H9 (cell line): ENCODE measurements around the gene MFSD11. TPM values are rescaled to one million over a fixed set of nuclear protein-coding genes. Genes with fewer than 3 reads are reported as not detected.

ENCODE experiments used
- DNase-seq: peaks from one replicate; pipeline ENCODE4 v3.0.0-alpha.2; 2017
- H2AFZ ChIP-seq: one replicate; pipeline ENCODE4 v1.6.1; 2013; ENCODE audit warnings: mild to moderate bottlenecking, low read length, control low read depth, moderate library complexity
- H2AK5ac ChIP-seq: 2 replicates; pipeline ENCODE4 v1.6.1; 2013; ENCODE audit warnings: low read length, control low read depth, mixed read lengths; ENCODE audit not compliant: insufficient read length
- H2BK120ac ChIP-seq: one replicate; pipeline ENCODE4 v1.6.1; 2013; ENCODE audit warnings: low read depth, mild to moderate bottlenecking, low read length, control low read depth, inconsistent platforms; ENCODE audit not compliant: poor library complexity, severe bottlenecking
- H2BK12ac ChIP-seq: 2 replicates; pipeline ENCODE4 v1.6.1; 2013; ENCODE audit warnings: low read length, control low read depth, mixed read lengths, low read depth; ENCODE audit not compliant: insufficient read length
- H2BK15ac ChIP-seq: 2 replicates; pipeline ENCODE4 v1.6.1; 2013; ENCODE audit warnings: low read depth, low read length, control low read depth
- H2BK20ac ChIP-seq: one replicate; pipeline ENCODE4 v1.6.1; 2013; ENCODE audit warnings: low read depth, mild to moderate bottlenecking, low read length, control low read depth, inconsistent platforms; ENCODE audit not compliant: poor library complexity, severe bottlenecking
- H2BK5ac ChIP-seq: 2 replicates; pipeline ENCODE4 v1.6.1; 2013; ENCODE audit warnings: low read length, control low read depth, mixed read lengths; ENCODE audit not compliant: insufficient read length
- H3K14ac ChIP-seq: 2 replicates; pipeline ENCODE4 v1.6.1; 2013; ENCODE audit warnings: low read length, control low read depth; ENCODE audit not compliant: insufficient read depth
- H3K18ac ChIP-seq: 2 replicates; pipeline ENCODE4 v1.6.1; 2013; ENCODE audit warnings: low read depth, mild to moderate bottlenecking, mixed read lengths, low read length, control low read depth; ENCODE audit not compliant: insufficient read length
- H3K23ac ChIP-seq: 2 replicates; pipeline ENCODE4 v1.6.1; 2013; ENCODE audit warnings: low read length, control low read depth, mixed read lengths, low read depth; ENCODE audit not compliant: insufficient read length
- H3K23me2 ChIP-seq: 2 replicates; pipeline ENCODE4 v1.6.1; 2013; ENCODE audit warnings: low read depth, mild to moderate bottlenecking, mixed read lengths, low read length, control low read depth; ENCODE audit not compliant: insufficient read length, poor library complexity, severe bottlenecking
- H3K27ac ChIP-seq: 2 replicates; pipeline ENCODE4 v1.5.1; 2013; ENCODE audit warnings: low read length, control low read depth, mixed read lengths, low read depth; ENCODE audit not compliant: insufficient read length
- H3K27me3 ChIP-seq: 2 replicates; pipeline ENCODE4 v1.6.1; 2013; ENCODE audit warnings: low read length, control low read depth, inconsistent platforms; ENCODE audit not compliant: insufficient read depth
- H3K4ac ChIP-seq: 2 replicates; pipeline ENCODE4 v1.6.1; 2013; ENCODE audit warnings: low read depth, mild to moderate bottlenecking, control low read depth, inconsistent platforms, low read length, moderate library complexity
- H3K4me1 ChIP-seq: 2 replicates; pipeline ENCODE4 v1.6.1; 2013; ENCODE audit warnings: low read length, control low read depth, inconsistent platforms; ENCODE audit not compliant: insufficient read depth
- H3K4me2 ChIP-seq: 2 replicates; pipeline ENCODE4 v1.6.1; 2013; ENCODE audit warnings: low read length, control low read depth, mixed read lengths; ENCODE audit not compliant: insufficient read length, insufficient read depth
- H3K56ac ChIP-seq: 2 replicates; pipeline ENCODE4 v1.6.1; 2013; ENCODE audit warnings: low read depth, mild to moderate bottlenecking, mixed read lengths, low read length, control low read depth; ENCODE audit not compliant: insufficient read length
- H3K79me1 ChIP-seq: 2 replicates; pipeline ENCODE4 v1.6.1; 2013; ENCODE audit warnings: low read depth, mild to moderate bottlenecking, moderate library complexity, low read length, control low read depth, inconsistent platforms; ENCODE audit not compliant: insufficient read depth, poor library complexity, severe bottlenecking
- H3K79me2 ChIP-seq: 2 replicates; pipeline ENCODE4 v1.6.1; 2013; ENCODE audit warnings: low read length, control low read depth, inconsistent platforms; ENCODE audit not compliant: insufficient read depth
- H3K9ac ChIP-seq: 2 replicates; pipeline ENCODE4 v1.6.1; 2013; ENCODE audit warnings: low read length, control low read depth, mixed read lengths; ENCODE audit not compliant: insufficient read length; ENCODE audit errors: extremely low read depth
- H3K9me3 ChIP-seq: one replicate; pipeline ENCODE4 v1.6.1; 2013; ENCODE audit warnings: low read depth, low read length, inconsistent platforms; ENCODE audit not compliant: control insufficient read depth
- H3T11ph ChIP-seq: one replicate; pipeline ENCODE4 v1.6.1; 2013; ENCODE audit warnings: mild to moderate bottlenecking, low read length, control low read depth, inconsistent platforms
- H4K20me1 ChIP-seq: one replicate; pipeline ENCODE4 v1.6.1; 2013; ENCODE audit not compliant: control insufficient read depth, insufficient read length, insufficient read depth
- H4K5ac ChIP-seq: 2 replicates; pipeline ENCODE4 v1.6.1; 2013; ENCODE audit warnings: low read depth, mild to moderate bottlenecking, mixed read lengths, low read length, control low read depth; ENCODE audit not compliant: insufficient read length
- H4K8ac ChIP-seq: replicated peaks from 2 replicates; pipeline ENCODE4 v1.6.1; 2013; ENCODE audit warnings: low read length, control low read depth, mixed read lengths, low read depth; ENCODE audit not compliant: insufficient read length
- H4K91ac ChIP-seq: 2 replicates; pipeline ENCODE4 v1.6.1; 2013; ENCODE audit warnings: low read depth, mild to moderate bottlenecking, moderate library complexity, mixed read lengths, low read length, control low read depth; ENCODE audit not compliant: insufficient read length
- H3K27ac Mint-ChIP-seq, 3 experiments: 2 replicates in 2 of 3; 3 replicates in 1 of 3; pipeline ENCODE4 v1.8.0; 2020 to 2021; ENCODE audit warnings: mixed read lengths in 3 of 3, mild to moderate bottlenecking in 1 of 3, moderate library complexity in 1 of 3
- H3K27me3 Mint-ChIP-seq: 2 replicates; pipeline ENCODE4 v1.8.0; 2021; ENCODE audit warnings: low read depth, mild to moderate bottlenecking, moderate library complexity, mixed read lengths
- H3K36me3 Mint-ChIP-seq, 3 experiments: 2 replicates in 2 of 3; 3 replicates in 1 of 3; pipeline ENCODE4 v1.8.0; 2020 to 2021; ENCODE audit warnings: low read depth in 3 of 3, mixed read lengths in 3 of 3; ENCODE audit not compliant: insufficient read depth in 1 of 3
- H3K4me1 Mint-ChIP-seq, 2 experiments: 2 replicates each; pipeline ENCODE4 v1.8.0; 2020; ENCODE audit warnings: mixed read lengths in 2 of 2
- H3K4me3 Mint-ChIP-seq, 2 experiments: 2 replicates in 1 of 2; 3 replicates in 1 of 2; pipeline ENCODE4 v1.8.0; 2020 to 2021; ENCODE audit warnings: mild to moderate bottlenecking in 2 of 2, mixed read lengths in 2 of 2, moderate library complexity in 1 of 2
- H3K9me3 Mint-ChIP-seq, 2 experiments: 2 replicates in 1 of 2; 3 replicates in 1 of 2; pipeline ENCODE4 v1.8.0; 2020; ENCODE audit warnings: mild to moderate bottlenecking in 2 of 2, mixed read lengths in 2 of 2, moderate library complexity in 1 of 2
- WGBS: extraction: QIAGEN DNeasy Blood & Tissue Kit; methylation state at CpG from one replicate; pipeline ENCODE4 v1.1.7; 2013; ENCODE audit warnings: missing lambda C conversion rate, low lambda C conversion rate, mixed read lengths; ENCODE audit not compliant: insufficient read length; ENCODE audit errors: extremely low coverage; 5-methylcytosine and 5-hydroxymethylcytosine counted together
- total RNA-seq: library from RNA; stranded (reverse); gene quantifications from 2 replicates; pipeline ENCODE4 v1.2.1, GENCODE V29; 2021
- TF ChIP-seq, protein P1 (sequence below): fragments of 200-600 bp; sonication (generic); conservative IDR thresholded peaks from 3 replicates; pipeline ENCODE4 v1.8.0; 2021; ENCODE audit warnings: antibody characterized with exemption, mild to moderate bottlenecking

Gene MFSD11
- total RNA-seq, 1 experiment from 2014 or later: 19.9 TPM

GRCh38 chr17:76811834-76812233 is 73.9 kb downstream of the MFSD11 start:
- Histone ChIP-seq H2AFZ (no peak overlapping the region), H2BK120ac (no peak overlapping the region), H2BK5ac (no peak overlapping the region), H4K5ac (no peak overlapping the region), H4K91ac (no peak overlapping the region), H2BK12ac (no peak overlapping the region), H3K27me3 (no peaks in the 10 kb centered on the region), H3K56ac (no peak overlapping the region), H3K4me2 (no peak overlapping the region), H2AK5ac (no peak overlapping the region), H3T11ph (no peak overlapping the region), H3K9me3 (no peaks in the 10 kb centered on the region), H4K8ac (no peak overlapping the region), H3K4me1 (no peaks in the 10 kb centered on the region), H3K14ac (no peak overlapping the region), H3K79me2 (no peaks in the 10 kb centered on the region), H3K79me1 (no peaks in the 10 kb centered on the region), H3K4ac (no peak overlapping the region), H2BK15ac (no peak overlapping the region), H3K23me2 (no peaks in the 10 kb centered on the region), H3K23ac (no peak overlapping the region), H3K9ac (no peak overlapping the region), H3K27ac (no peak overlapping the region), H4K20me1 (no peaks in the 10 kb centered on the region), H2BK20ac (no peak overlapping the region), H3K18ac (no peak overlapping the region)
- 0 out of 7 replicates have a peak, but pooled peaks cover 0 to 2% (median 0%) of the 10 kb centered on the region in 3 experiments for H3K36me3 Mint-ChIP-seq
- no peak overlapping the region for H3K27ac Mint-ChIP-seq
- no peak overlapping the region for H3K4me3 Mint-ChIP-seq
- peaks cover 0 to under 1% of the 10 kb centered on the region in 2 experiments; a peak in 1 of 5 replicates for H3K9me3 Mint-ChIP-seq
- H3K27me3 Mint-ChIP-seq: peaks cover 8% of the 10 kb centered on the region; the same call in 1 of the 2 replicates
- TF ChIP-seq, protein P1, sequence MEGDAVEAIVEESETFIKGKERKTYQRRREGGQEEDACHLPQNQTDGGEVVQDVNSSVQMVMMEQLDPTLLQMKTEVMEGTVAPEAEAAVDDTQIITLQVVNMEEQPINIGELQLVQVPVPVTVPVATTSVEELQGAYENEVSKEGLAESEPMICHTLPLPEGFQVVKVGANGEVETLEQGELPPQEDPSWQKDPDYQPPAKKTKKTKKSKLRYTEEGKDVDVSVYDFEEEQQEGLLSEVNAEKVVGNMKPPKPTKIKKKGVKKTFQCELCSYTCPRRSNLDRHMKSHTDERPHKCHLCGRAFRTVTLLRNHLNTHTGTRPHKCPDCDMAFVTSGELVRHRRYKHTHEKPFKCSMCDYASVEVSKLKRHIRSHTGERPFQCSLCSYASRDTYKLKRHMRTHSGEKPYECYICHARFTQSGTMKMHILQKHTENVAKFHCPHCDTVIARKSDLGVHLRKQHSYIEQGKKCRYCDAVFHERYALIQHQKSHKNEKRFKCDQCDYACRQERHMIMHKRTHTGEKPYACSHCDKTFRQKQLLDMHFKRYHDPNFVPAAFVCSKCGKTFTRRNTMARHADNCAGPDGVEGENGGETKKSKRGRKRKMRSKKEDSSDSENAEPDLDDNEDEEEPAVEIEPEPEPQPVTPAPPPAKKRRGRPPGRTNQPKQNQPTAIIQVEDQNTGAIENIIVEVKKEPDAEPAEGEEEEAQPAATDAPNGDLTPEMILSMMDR: no peak
- WGBS: no CpG with 5 or more reads among the region's 5 CpGs
- no peak for DNase-seq
- H3K4me1 Mint-ChIP-seq: peaks cover 6% of the 10 kb centered on the region in 2 experiments; a peak in 3 of 4 replicates
